Astrocyte (in vitro differentiated cells and primary cell): ENCODE results near the gene TULP4. TPM values are rescaled to one million over a fixed set of nuclear protein-coding genes. Genes with fewer than 3 reads are reported as not detected.

ENCODE experiments used
- DNase-seq: peaks from one replicate; pipeline ENCODE4 v3.0.0-alpha.2; 2010; ENCODE audit warnings: low read depth
- FAIRE-seq: peaks from 2 replicates; lab custom pipeline; 2011; peaks lifted over from hg19 to GRCh38; lab: Jason Lieb, UNC
- H2AFZ ChIP-seq: 2 replicates; pipeline ENCODE4 v1.6.0; 2012; ENCODE audit warnings: low read depth, low read length, inconsistent platforms
- H3K27ac ChIP-seq: 2 replicates; pipeline ENCODE4 v1.5.1; 2011; ENCODE audit warnings: low read depth, low read length, inconsistent platforms
- H3K27me3 ChIP-seq: 2 replicates; pipeline ENCODE4 v1.6.0; 2011; ENCODE audit warnings: low read length, inconsistent platforms; ENCODE audit not compliant: insufficient read depth
- H3K36me3 ChIP-seq: 2 replicates; pipeline ENCODE4 v1.5.1; 2011; ENCODE audit warnings: low read length, inconsistent platforms; ENCODE audit not compliant: insufficient read depth
- H3K4me1 ChIP-seq: 2 replicates; pipeline ENCODE4 v1.5.1; 2011; ENCODE audit warnings: low read length, inconsistent platforms; ENCODE audit not compliant: insufficient read depth
- H3K4me2 ChIP-seq: 2 replicates; pipeline ENCODE4 v1.6.0; 2012; ENCODE audit warnings: low read length, inconsistent platforms
- H3K4me3 ChIP-seq: 2 replicates; pipeline ENCODE4 v1.5.1; 2011; ENCODE audit warnings: low read depth, mild to moderate bottlenecking, low read length, inconsistent platforms; ENCODE audit not compliant: insufficient read depth
- H3K79me2 ChIP-seq: 2 replicates; pipeline ENCODE4 v1.6.0; 2012; ENCODE audit warnings: mild to moderate bottlenecking, low read length, inconsistent platforms; ENCODE audit not compliant: insufficient read depth
- H3K9ac ChIP-seq: 2 replicates; pipeline ENCODE4 v1.6.0; 2012; ENCODE audit warnings: mild to moderate bottlenecking, low read length, inconsistent platforms
- H3K9me3 ChIP-seq: 2 replicates; pipeline ENCODE4 v1.5.1; 2012; ENCODE audit warnings: low read depth, mild to moderate bottlenecking, low read length, inconsistent platforms; ENCODE audit not compliant: insufficient read depth
- H4K20me1 ChIP-seq: 2 replicates; pipeline ENCODE4 v1.6.0; 2012; ENCODE audit warnings: low read length, inconsistent platforms; ENCODE audit not compliant: insufficient read depth
- H3K27ac Mint-ChIP-seq: one replicate; pipeline ENCODE4 v1.8.0; 2021; ENCODE audit warnings: mild to moderate bottlenecking, mixed read lengths; ENCODE audit not compliant: unreplicated experiment
- H3K27me3 Mint-ChIP-seq: one replicate; pipeline ENCODE4 v1.8.0; 2021; ENCODE audit warnings: low read depth, mixed read lengths; ENCODE audit not compliant: unreplicated experiment
- H3K36me3 Mint-ChIP-seq: one replicate; pipeline ENCODE4 v1.8.0; 2021; ENCODE audit warnings: low read depth, mixed read lengths; ENCODE audit not compliant: unreplicated experiment
- H3K4me1 Mint-ChIP-seq: one replicate; pipeline ENCODE4 v1.8.0; 2021; ENCODE audit warnings: low read depth, mixed read lengths; ENCODE audit not compliant: unreplicated experiment
- H3K4me3 Mint-ChIP-seq: one replicate; pipeline ENCODE4 v1.8.0; 2021; ENCODE audit warnings: mild to moderate bottlenecking, moderate library complexity, mixed read lengths; ENCODE audit not compliant: unreplicated experiment
- H3K9me3 Mint-ChIP-seq: one replicate; pipeline ENCODE4 v1.8.0; 2021; ENCODE audit warnings: mild to moderate bottlenecking, mixed read lengths; ENCODE audit not compliant: unreplicated experiment
- CTCF ChIP-seq: IDR thresholded peaks from 2 replicates; pipeline ENCODE4 v1.5.1; 2011; ENCODE audit warnings: low read depth, mild to moderate bottlenecking, inconsistent platforms, low read length, moderate library complexity; ENCODE audit not compliant: insufficient read depth
- EZH2 ChIP-seq: IDR thresholded peaks from 2 replicates; pipeline ENCODE4 v1.6.1; 2012; ENCODE audit warnings: mild to moderate bottlenecking, low read length, inconsistent platforms; ENCODE audit not compliant: insufficient read depth
- total RNA-seq: library from RNA; stranded (reverse); gene quantifications from 2 replicates; pipeline ENCODE4 v1.2.1, GENCODE V29; 2021

The TULP4 gene
- total RNA-seq, 1 donor from 2014 or later, result 91.2 TPM

GRCh38 chr6:158382491-158382890 lies 70.2 kb downstream of the TULP4 start:
- no peak overlapping the region for H3K27ac Mint-ChIP-seq

GRCh38 chr6:158383057-158383456 lies 70.8 kb downstream of the TULP4 start:
- Mint-ChIP-seq H3K36me3 (peaks cover 8% of the 10 kb centered on the region), H3K4me3 (no peak overlapping the region), H3K4me1 (peaks cover 9% of the 10 kb centered on the region), H3K9me3 (no peaks in the 10 kb centered on the region), H3K27ac (no peak overlapping the region), H3K27me3 (no peaks in the 10 kb centered on the region)
- peaks cover 45% of the 10 kb centered on the region for H4K20me1 ChIP-seq
- no peak overlapping the region for H3K4me3 ChIP-seq
- H3K4me2 ChIP-seq, result no peak overlapping the region
- no peak overlapping the region for H2AFZ ChIP-seq
- no peaks in the 10 kb centered on the region for H3K4me1 ChIP-seq
- TF ChIP-seq EZH2 (no peak), CTCF (no peak)
- no peaks in the 10 kb centered on the region for H3K36me3 ChIP-seq
- no peak for DNase-seq
- no peaks in the 10 kb centered on the region for H3K9me3 ChIP-seq
- FAIRE-seq, result no peak
- H3K9ac ChIP-seq, result no peak overlapping the region
- H3K79me2 ChIP-seq, result peaks cover 18% of the 10 kb centered on the region
- no peak overlapping the region for H3K27ac ChIP-seq
- H3K27me3 ChIP-seq, result no peaks in the 10 kb centered on the region

More at GRCh38 chr6:158382491-158382890, 70.2 kb downstream of the TULP4 start:
- Mint-ChIP-seq H3K4me1 (peaks cover 15% of the 10 kb centered on the region), H3K9me3 (no peaks in the 10 kb centered on the region), H3K27me3 (no peaks in the 10 kb centered on the region), H3K36me3 (peaks cover 8% of the 10 kb centered on the region), H3K4me3 (no peak overlapping the region)
- FAIRE-seq (no peak), DNase-seq (no peak)
- Histone ChIP-seq H3K9me3 (no peaks in the 10 kb centered on the region), H3K9ac (no peak overlapping the region), H3K27me3 (no peaks in the 10 kb centered on the region), H2AFZ (no peak overlapping the region), H4K20me1 (peaks cover 45% of the 10 kb centered on the region), H3K27ac (no peak overlapping the region), H3K4me3 (no peak overlapping the region), H3K4me2 (no peak overlapping the region), H3K36me3 (no peaks in the 10 kb centered on the region), H3K79me2 (peaks cover 18% of the 10 kb centered on the region), H3K4me1 (no peaks in the 10 kb centered on the region)
- TF ChIP-seq CTCF (no peak), EZH2 (no peak)

GRCh38 chr6:158383542-158383941 lies 71.3 kb downstream of the TULP4 start:
- H3K9me3 ChIP-seq, result no peaks in the 10 kb centered on the region
- H3K4me3 Mint-ChIP-seq, result no peak overlapping the region
- H2AFZ ChIP-seq, result no peak overlapping the region
- H3K4me1 Mint-ChIP-seq, result peaks cover 7% of the 10 kb centered on the region
- H3K9me3 Mint-ChIP-seq, result no peaks in the 10 kb centered on the region
- H3K4me1 ChIP-seq, result no peaks in the 10 kb centered on the region
- H4K20me1 ChIP-seq, result peaks cover 45% of the 10 kb centered on the region
- TF ChIP-seq EZH2 (no peak), CTCF (no peak)
- no peak for FAIRE-seq
- no peak overlapping the region for H3K27ac ChIP-seq
- peaks cover 18% of the 10 kb centered on the region for H3K79me2 ChIP-seq
- no peaks in the 10 kb centered on the region for H3K27me3 ChIP-seq
- no peak overlapping the region for H3K9ac ChIP-seq
- no peaks in the 10 kb centered on the region for H3K27me3 Mint-ChIP-seq
- no peaks in the 10 kb centered on the region for H3K36me3 ChIP-seq
- H3K36me3 Mint-ChIP-seq, result peaks cover 8% of the 10 kb centered on the region
- H3K4me3 ChIP-seq, result no peak overlapping the region
- no peak overlapping the region for H3K4me2 ChIP-seq
- no peak for DNase-seq
- no peak overlapping the region for H3K27ac Mint-ChIP-seq
